ENCODE data around the gene CTNNBIP1. TPM values are rescaled to one million over a fixed set of nuclear protein-coding genes. Genes with fewer than 3 reads are reported as not detected.

Gene CTNNBIP1
- total RNA-seq, 1 donor from 2014 or later, result 35.0 TPM

DNA sequence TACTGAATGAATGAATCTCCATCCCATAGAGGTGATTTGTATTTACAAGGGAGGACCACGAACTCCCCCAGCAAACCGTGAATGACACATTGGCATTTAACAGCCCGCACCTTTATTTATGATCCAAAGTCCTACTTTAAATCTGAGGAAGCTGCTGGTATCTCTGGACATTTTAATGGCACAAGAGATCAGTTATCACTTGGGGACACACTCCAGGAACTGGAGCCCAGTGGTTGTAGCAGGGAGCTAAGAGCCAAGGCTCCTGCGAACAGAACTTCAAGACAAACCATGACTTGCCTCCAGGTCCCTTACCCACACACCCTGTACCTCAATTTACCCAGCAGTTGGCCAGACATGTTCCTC lies 1.2 kb downstream of the CTNNBIP1 start:
- Histone ChIP-seq H3K4me1 (peaks cover 35% of the 10 kb centered on the region), H3K27me3 (ENCODE audit: low read depth) (no peaks in the 10 kb centered on the region), H3K36me3 (peaks cover 4% of the 10 kb centered on the region), H3K9me3 (no peaks in the 10 kb centered on the region), H3K4me3 (peak overlapping the region; percentile 84), H3K27ac (peak overlapping the region; percentile 82)
- DNase-seq (no peak), ATAC-seq (no peak)
- TF ChIP-seq, protein P1, sequence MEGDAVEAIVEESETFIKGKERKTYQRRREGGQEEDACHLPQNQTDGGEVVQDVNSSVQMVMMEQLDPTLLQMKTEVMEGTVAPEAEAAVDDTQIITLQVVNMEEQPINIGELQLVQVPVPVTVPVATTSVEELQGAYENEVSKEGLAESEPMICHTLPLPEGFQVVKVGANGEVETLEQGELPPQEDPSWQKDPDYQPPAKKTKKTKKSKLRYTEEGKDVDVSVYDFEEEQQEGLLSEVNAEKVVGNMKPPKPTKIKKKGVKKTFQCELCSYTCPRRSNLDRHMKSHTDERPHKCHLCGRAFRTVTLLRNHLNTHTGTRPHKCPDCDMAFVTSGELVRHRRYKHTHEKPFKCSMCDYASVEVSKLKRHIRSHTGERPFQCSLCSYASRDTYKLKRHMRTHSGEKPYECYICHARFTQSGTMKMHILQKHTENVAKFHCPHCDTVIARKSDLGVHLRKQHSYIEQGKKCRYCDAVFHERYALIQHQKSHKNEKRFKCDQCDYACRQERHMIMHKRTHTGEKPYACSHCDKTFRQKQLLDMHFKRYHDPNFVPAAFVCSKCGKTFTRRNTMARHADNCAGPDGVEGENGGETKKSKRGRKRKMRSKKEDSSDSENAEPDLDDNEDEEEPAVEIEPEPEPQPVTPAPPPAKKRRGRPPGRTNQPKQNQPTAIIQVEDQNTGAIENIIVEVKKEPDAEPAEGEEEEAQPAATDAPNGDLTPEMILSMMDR (IDR thresholded peaks at IDR 0.05), result no peak
- intact Hi-C loops (cut with DNase I), result no loop called here

DNA sequence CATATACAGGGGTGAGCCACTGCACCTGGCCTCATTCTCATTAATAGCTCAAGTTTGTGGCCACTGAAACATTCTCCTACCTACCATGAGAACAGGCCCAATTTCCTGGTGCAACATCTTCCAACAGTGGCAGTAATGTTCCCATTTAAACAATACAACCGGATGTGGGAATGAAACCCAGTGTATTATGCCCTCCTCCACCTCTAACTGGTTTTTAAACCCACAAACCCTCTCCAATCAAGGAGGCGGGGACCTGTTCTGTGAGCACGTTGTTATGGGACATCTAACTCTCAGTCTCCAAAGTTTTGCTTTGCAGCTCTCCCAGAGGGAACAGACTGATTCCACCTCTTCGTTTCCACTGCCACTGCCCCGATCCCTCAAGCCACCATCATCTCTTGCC lies 2.6 kb downstream of the CTNNBIP1 start:
- no peak overlapping the region for H3K27ac ChIP-seq
- H3K27me3 ChIP-seq (ENCODE audit: low read depth), result no peaks in the 10 kb centered on the region
- H3K4me1 ChIP-seq, result peaks cover 41% of the 10 kb centered on the region
- no peak overlapping the region for H3K4me3 ChIP-seq
- ATAC-seq (no peak), DNase-seq (no peak)
- H3K9me3 ChIP-seq, result no peaks in the 10 kb centered on the region
- H3K36me3 ChIP-seq, result peaks cover 4% of the 10 kb centered on the region
- TF ChIP-seq, protein P1 (IDR thresholded peaks at IDR 0.05), result no peak
- intact Hi-C loops (cut with DNase I), result no loop called here

- ATAC-seq (no peak), DNase-seq (no peak)
- peaks cover 46% of the 10 kb centered on the region for H3K4me1 ChIP-seq
- TF ChIP-seq, protein P1 (IDR thresholded peaks at IDR 0.05), result no peak
- peaks cover 4% of the 10 kb centered on the region for H3K36me3 ChIP-seq
- no peaks in the 10 kb centered on the region for H3K27me3 ChIP-seq (ENCODE audit: low read depth)
- H3K4me3 ChIP-seq, result no peak overlapping the region
- no peaks in the 10 kb centered on the region for H3K9me3 ChIP-seq
- H3K27ac ChIP-seq, result no peak overlapping the region
- intact Hi-C loops (cut with DNase I), result no loop called here
Observed at GRCh38 chr1:9906466-9906865, 3.6 kb downstream of the CTNNBIP1 start.

- Histone ChIP-seq H3K36me3 (peaks cover 4% of the 10 kb centered on the region), H3K27ac (no peak overlapping the region), H3K27me3 (ENCODE audit: low read depth) (no peaks in the 10 kb centered on the region), H3K4me3 (no peak overlapping the region), H3K4me1 (peaks cover 53% of the 10 kb centered on the region), H3K9me3 (no peaks in the 10 kb centered on the region)
- TF ChIP-seq, protein P1 (IDR thresholded peaks at IDR 0.05), result no peak
- no peak for ATAC-seq
- DNase-seq, result no peak
- intact Hi-C loops (cut with DNase I), result no loop called here
Observed at GRCh38 chr1:9905010-9905409, 5.1 kb downstream of the CTNNBIP1 start.

- H3K36me3 ChIP-seq, result peaks cover 4% of the 10 kb centered on the region
- H3K27me3 ChIP-seq (ENCODE audit: low read depth), result no peaks in the 10 kb centered on the region
- peaks cover 57% of the 10 kb centered on the region for H3K4me1 ChIP-seq
- H3K9me3 ChIP-seq, result no peaks in the 10 kb centered on the region
- no peak overlapping the region for H3K27ac ChIP-seq
- TF ChIP-seq, protein P1 (IDR thresholded peaks at IDR 0.05), result no peak
- intact Hi-C loops (cut with DNase I), result no loop called here
- no peak for DNase-seq
- H3K4me3 ChIP-seq, result no peak overlapping the region
- no peak for ATAC-seq
Observed at GRCh38 chr1:9904596-9904995, 5.5 kb downstream of the CTNNBIP1 start.
